K562 (cell line): Measurements from ENCODE around the gene TIGD1. TPM values are rescaled to one million over a fixed set of nuclear protein-coding genes. Genes with fewer than 3 reads are reported as not detected.

Experiments
- ESRRA ChIP-seq: fragments of 450-650 bp; IDR thresholded peaks from 2 replicates; pipeline ENCODE4 v1.6.1; 2014; ENCODE audit warnings: low read depth, mild to moderate bottlenecking, moderate library complexity, borderline replicate concordance
- GABPB1 ChIP-seq: sonication (generic); formaldehyde crosslinking; IDR thresholded peaks from 2 replicates; pipeline ENCODE4 v1.8.0; 2022; ENCODE audit warnings: mild to moderate bottlenecking, missing genetic modification reagents
- KLF10 ChIP-seq: fragments of 250-450 bp; sonication (Bioruptor Pico); IDR thresholded peaks from 2 replicates; pipeline ENCODE4 v1.6.1; 2021; ENCODE audit warnings: matching md5 sums
- MAZ ChIP-seq, 2 experiments: fragments of 450-650 bp in 1 of 2; sonication (generic) in 1 of 2; formaldehyde crosslinking; IDR thresholded peaks in 1 of 2; conservative IDR thresholded peaks in 1 of 2; 2 replicates each; pipeline versions ENCODE4 v1.4.0 to v1.5.0; 2020; ENCODE audit warnings: mild to moderate bottlenecking in 1 of 2, missing genetic modification reagents in 1 of 2
- SRSF9 ChIP-seq: fragments of 200-400 bp; formaldehyde crosslinking; IDR thresholded peaks from 2 replicates; pipeline ENCODE4 v1.6.1; 2017; ENCODE audit warnings: low read depth, low read length, borderline replicate concordance
- ZNF174 ChIP-seq: fragments of 250-450 bp; sonication (Bioruptor Pico); IDR thresholded peaks from 2 replicates; pipeline ENCODE4 v1.4.0; 2020; ENCODE audit warnings: mild to moderate bottlenecking
- ZNF311 ChIP-seq: fragments of 250-450 bp; sonication (Bioruptor Pico); IDR thresholded peaks from 2 replicates; pipeline ENCODE4 v1.4.0; 2020; ENCODE audit warnings: mild to moderate bottlenecking, moderate library complexity
- ZNF384 ChIP-seq: IDR thresholded peaks from 2 replicates; pipeline ENCODE4 v1.6.1; 2012; ENCODE audit warnings: low read depth, low read length, improper control_type of control experiment
- polyA plus RNA-seq, 8 experiments: library from polyadenylated mRNA; depleted of rRNA in 4 of 8; stranded (reverse) in 5 of 8; unstranded in 3 of 8; fragments of >200 nt; fragmentation: Nextera tagmentation in 2 of 8; fragmentation: Illumina TruSeq in 1 of 8; extraction: Ambion mirVana in 2 of 8; extraction: Trizol in 1 of 8; gene quantifications; 2 replicates each; pipeline versions ENCODE4 v1.2.1 to v1.2.3, GENCODE V29; 2011 to 2014; ENCODE audit warnings: inconsistent platforms in 1 of 8, missing spikeins in 1 of 8
- total RNA-seq, 7 experiments: library from RNA; depleted of rRNA in 6 of 7; stranded (reverse); fragments of >200 nt in 6 of 7; fragmentation: Illumina TruSeq in 2 of 7; extraction: Trizol in 2 of 7; gene quantifications; 2 replicates each; pipeline versions ENCODE4 v1.2.1 to v1.2.3, GENCODE V29; 2011 to 2021; ENCODE audit warnings: low replicate concordance in 1 of 7
- TF ChIP-seq, protein P1 (sequence below): fragments of 250-450 bp; sonication (Bioruptor Pico); IDR thresholded peaks from 2 replicates; pipeline ENCODE4 v1.4.0; 2020; ENCODE audit warnings: mild to moderate bottlenecking, moderate library complexity, borderline replicate concordance
- TF ChIP-seq, protein P2 (sequence below), 2 experiments: fragments of 450-650 bp in 1 of 2; sonication (generic) in 1 of 2; formaldehyde crosslinking in 1 of 2; IDR thresholded peaks in 1 of 2; conservative IDR thresholded peaks in 1 of 2; 2 replicates each; pipeline versions ENCODE4 v1.6.1 to v1.8.1; 2016 to 2023; ENCODE audit warnings: mild to moderate bottlenecking in 2 of 2, moderate library complexity in 2 of 2, inconsistent platforms in 1 of 2, missing genetic modification reagents in 1 of 2
- TF ChIP-seq, protein P3 (sequence below): fragments of 450-650 bp; IDR thresholded peaks from 2 replicates; pipeline ENCODE4 v1.6.1; 2016; ENCODE audit warnings: low read depth
- TF ChIP-seq, protein P4 (sequence below): fragments of 450-650 bp; formaldehyde crosslinking; IDR thresholded peaks from 2 replicates; pipeline ENCODE4 v1.4.0; 2020; ENCODE audit warnings: mild to moderate bottlenecking, moderate library complexity

Gene TIGD1
- total and polyA plus RNA-seq, 9 of the 15 experiments (the other 6 are each of a cell fraction or from before 2014, with no cell fraction given): 2.0 to 10.1 (median 6.6) TPM

DNA sequence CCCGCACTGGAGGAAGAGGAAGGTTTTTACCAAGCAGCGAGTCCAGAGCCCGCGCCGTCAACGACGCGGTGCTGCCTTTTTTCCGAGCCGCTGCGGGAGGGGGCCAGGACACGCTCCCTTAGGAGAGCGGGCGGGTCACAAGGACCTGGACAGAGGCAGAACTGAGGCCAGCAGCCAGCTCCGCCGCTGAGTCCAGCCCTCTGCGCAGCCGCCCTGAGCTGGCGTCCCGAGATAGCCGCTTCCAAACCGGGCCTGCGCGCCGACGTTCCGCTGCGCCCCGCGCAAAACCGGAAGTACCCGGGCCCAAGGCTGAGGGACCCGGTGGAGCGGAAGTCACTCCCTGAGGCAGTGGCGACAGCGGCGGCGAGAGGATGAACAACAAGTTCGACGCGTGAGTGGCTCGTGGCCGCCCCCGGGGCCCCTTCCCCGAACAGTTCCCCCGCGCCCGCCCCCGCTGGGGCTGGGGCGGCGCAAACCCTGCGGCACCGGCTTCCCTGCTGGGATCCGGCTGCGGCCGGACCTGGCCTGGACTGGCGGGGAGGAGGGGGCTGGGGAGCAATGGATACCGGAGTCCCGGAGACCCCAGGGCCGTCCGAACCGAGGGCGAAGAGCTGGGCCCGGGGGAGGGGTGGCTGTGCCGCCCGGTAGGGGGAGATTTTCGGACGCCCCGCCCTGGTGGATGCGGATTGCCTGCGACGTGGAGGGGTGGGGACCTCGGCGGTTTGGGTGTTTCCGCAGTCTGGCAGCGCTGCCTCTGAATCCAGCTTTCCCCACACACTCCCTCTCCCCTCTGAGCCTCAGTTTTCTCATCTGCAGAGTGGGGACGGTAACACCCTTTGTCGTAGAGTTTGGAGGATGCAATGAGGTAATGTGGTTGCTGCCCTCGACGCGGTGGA is at the start of gene TIGD1, which contains the start of gene EIF4E2 (continued):
- TF ChIP-seq, protein P1, sequence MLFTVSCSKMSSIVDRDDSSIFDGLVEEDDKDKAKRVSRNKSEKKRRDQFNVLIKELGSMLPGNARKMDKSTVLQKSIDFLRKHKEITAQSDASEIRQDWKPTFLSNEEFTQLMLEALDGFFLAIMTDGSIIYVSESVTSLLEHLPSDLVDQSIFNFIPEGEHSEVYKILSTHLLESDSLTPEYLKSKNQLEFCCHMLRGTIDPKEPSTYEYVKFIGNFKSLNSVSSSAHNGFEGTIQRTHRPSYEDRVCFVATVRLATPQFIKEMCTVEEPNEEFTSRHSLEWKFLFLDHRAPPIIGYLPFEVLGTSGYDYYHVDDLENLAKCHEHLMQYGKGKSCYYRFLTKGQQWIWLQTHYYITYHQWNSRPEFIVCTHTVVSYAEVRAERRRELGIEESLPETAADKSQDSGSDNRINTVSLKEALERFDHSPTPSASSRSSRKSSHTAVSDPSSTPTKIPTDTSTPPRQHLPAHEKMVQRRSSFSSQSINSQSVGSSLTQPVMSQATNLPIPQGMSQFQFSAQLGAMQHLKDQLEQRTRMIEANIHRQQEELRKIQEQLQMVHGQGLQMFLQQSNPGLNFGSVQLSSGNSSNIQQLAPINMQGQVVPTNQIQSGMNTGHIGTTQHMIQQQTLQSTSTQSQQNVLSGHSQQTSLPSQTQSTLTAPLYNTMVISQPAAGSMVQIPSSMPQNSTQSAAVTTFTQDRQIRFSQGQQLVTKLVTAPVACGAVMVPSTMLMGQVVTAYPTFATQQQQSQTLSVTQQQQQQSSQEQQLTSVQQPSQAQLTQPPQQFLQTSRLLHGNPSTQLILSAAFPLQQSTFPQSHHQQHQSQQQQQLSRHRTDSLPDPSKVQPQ (CRISPR knock-in tag): no peak
- TF ChIP-seq, protein P2, sequence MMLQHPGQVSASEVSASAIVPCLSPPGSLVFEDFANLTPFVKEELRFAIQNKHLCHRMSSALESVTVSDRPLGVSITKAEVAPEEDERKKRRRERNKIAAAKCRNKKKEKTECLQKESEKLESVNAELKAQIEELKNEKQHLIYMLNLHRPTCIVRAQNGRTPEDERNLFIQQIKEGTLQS (IDR thresholded peaks at IDR 0.05): no peak
- TF ChIP-seq, protein P2 (CRISPR knock-in tag; conservative IDR thresholded peaks at IDR 0.05): no peak
- TF ChIP-seq GABPB1 (CRISPR knock-in tag) (peak; percentile 100), ZNF174 (CRISPR knock-in tag) (no peak), ESRRA (peak; percentile 12; the same call in 1 of the 2 replicates), KLF10 (CRISPR knock-in tag) (no peak), ZNF384 (peak; percentile 52), ZNF311 (CRISPR knock-in tag) (no peak), MAZ (CRISPR knock-in tag; conservative IDR thresholded peaks at IDR 0.05 in 1 of 2, IDR thresholded peaks at IDR 0.05 in 1 of 2) (peak; percentile 85 to 91), SRSF9 (no peak)
- TF ChIP-seq, protein P3, sequence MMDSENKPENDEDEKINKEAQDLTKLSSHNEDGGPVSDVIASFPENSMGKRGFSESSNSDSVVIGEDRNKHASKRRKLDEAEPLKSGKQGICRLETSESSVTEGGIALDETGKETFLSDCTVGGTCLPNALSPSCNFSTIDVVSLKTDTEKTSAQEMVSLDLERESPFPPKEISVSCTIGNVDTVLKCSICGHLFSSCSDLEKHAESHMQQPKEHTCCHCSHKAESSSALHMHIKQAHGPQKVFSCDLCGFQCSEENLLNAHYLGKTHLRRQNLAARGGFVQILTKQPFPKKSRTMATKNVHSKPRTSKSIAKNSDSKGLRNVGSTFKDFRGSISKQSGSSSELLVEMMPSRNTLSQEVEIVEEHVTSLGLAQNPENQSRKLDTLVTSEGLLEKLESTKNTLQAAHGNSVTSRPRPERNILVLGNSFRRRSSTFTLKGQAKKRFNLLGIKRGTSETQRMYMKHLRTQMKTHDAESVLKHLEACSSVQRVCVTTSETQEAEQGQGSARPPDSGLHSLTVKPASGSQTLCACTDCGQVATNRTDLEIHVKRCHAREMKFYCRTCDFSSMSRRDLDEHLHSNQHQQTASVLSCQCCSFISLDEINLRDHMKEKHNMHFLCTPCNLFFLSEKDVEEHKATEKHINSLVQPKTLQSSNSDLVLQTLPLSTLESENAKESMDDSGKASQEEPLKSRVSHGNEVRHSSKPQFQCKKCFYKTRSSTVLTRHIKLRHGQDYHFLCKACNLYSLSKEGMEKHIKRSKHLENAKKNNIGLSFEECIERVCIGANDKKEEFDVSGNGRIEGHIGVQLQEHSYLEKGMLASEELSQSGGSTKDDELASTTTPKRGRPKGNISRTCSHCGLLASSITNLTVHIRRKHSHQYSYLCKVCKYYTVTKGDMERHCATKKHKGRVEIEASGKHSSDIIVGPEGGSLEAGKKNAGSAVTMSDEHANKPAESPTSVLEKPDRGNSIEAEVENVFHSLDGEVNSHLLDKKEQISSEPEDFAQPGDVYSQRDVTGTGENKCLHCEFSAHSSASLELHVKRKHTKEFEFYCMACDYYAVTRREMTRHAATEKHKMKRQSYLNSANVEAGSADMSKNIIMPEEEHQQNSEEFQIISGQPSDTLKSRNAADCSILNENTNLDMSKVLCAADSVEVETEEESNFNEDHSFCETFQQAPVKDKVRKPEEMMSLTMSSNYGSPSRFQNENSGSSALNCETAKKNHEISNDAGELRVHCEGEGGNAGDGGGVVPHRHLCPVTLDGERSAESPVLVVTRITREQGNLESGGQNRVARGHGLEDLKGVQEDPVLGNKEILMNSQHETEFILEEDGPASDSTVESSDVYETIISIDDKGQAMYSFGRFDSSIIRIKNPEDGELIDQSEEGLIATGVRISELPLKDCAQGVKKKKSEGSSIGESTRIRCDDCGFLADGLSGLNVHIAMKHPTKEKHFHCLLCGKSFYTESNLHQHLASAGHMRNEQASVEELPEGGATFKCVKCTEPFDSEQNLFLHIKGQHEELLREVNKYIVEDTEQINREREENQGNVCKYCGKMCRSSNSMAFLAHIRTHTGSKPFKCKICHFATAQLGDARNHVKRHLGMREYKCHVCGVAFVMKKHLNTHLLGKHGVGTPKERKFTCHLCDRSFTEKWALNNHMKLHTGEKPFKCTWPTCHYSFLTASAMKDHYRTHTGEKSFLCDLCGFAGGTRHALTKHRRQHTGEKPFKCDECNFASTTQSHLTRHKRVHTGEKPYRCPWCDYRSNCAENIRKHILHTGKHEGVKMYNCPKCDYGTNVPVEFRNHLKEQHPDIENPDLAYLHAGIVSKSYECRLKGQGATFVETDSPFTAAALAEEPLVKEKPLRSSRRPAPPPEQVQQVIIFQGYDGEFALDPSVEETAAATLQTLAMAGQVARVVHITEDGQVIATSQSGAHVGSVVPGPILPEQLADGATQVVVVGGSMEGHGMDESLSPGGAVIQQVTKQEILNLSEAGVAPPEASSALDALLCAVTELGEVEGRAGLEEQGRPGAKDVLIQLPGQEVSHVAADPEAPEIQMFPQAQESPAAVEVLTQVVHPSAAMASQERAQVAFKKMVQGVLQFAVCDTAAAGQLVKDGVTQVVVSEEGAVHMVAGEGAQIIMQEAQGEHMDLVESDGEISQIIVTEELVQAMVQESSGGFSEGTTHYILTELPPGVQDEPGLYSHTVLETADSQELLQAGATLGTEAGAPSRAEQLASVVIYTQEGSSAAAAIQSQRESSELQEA: no peak
- TF ChIP-seq, protein P4, sequence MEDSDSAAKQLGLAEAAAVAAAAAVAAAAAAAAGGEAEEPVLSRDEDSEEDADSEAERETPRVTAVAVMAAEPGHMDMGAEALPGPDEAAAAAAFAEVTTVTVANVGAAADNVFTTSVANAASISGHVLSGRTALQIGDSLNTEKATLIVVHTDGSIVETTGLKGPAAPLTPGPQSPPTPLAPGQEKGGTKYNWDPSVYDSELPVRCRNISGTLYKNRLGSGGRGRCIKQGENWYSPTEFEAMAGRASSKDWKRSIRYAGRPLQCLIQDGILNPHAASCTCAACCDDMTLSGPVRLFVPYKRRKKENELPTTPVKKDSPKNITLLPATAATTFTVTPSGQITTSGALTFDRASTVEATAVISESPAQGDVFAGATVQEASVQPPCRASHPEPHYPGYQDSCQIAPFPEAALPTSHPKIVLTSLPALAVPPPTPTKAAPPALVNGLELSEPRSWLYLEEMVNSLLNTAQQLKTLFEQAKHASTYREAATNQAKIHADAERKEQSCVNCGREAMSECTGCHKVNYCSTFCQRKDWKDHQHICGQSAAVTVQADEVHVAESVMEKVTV (CRISPR knock-in tag): no peak
